Hepatocyte (in vitro differentiated cells): ENCODE measurements around the gene NLRP12. TPM values are rescaled to one million over a fixed set of nuclear protein-coding genes. Genes with fewer than 3 reads are reported as not detected.
A peak's percentile ranks its signal among the peaks of the same experiment; 100 is the strongest.

Experiments
- DNase-seq: peaks from one replicate; pipeline ENCODE4 v3.0.0-alpha.2; 2016; ENCODE audit warnings: low spot score
- H2AFZ ChIP-seq: fragments of 200-600 bp; sonication (generic); 2 replicates; pipeline ENCODE4 v1.6.0; 2016; ENCODE audit warnings: antibody characterized with exemption, mild to moderate bottlenecking
- H3K27ac ChIP-seq: fragments of 200-600 bp; sonication (generic); 2 replicates; pipeline ENCODE4 v1.5.1; 2016; ENCODE audit warnings: mild to moderate bottlenecking
- H3K27me3 ChIP-seq: fragments of 200-600 bp; sonication (generic); 2 replicates; pipeline ENCODE4 v1.6.1; 2016
- H3K36me3 ChIP-seq: fragments of 200-600 bp; sonication (generic); replicated peaks from 2 replicates; pipeline ENCODE4 v1.5.1; 2016; ENCODE audit warnings: low read depth; ENCODE audit not compliant: insufficient read depth
- H3K4me1 ChIP-seq: fragments of 200-600 bp; sonication (generic); 2 replicates; pipeline ENCODE4 v1.5.1; 2016; ENCODE audit warnings: mild to moderate bottlenecking, moderate library complexity; ENCODE audit not compliant: insufficient read depth
- H3K4me2 ChIP-seq: fragments of 200-600 bp; sonication (generic); 2 replicates; pipeline ENCODE4 v1.6.0; 2016
- H3K4me3 ChIP-seq: fragments of 200-600 bp; sonication (generic); 2 replicates; pipeline ENCODE4 v1.5.1; 2016; ENCODE audit warnings: mild to moderate bottlenecking
- H3K79me2 ChIP-seq: fragments of 200-600 bp; sonication (generic); 2 replicates; pipeline ENCODE4 v1.6.0; 2017; ENCODE audit warnings: mild to moderate bottlenecking
- H3K9me2 ChIP-seq: fragments of 200-600 bp; sonication (generic); replicated peaks from 2 replicates; pipeline ENCODE4 v1.6.0; 2017; ENCODE audit warnings: mild to moderate bottlenecking; ENCODE audit not compliant: insufficient read depth
- H3K9me3 ChIP-seq: fragments of 200-600 bp; sonication (generic); 2 replicates; pipeline ENCODE4 v1.5.1; 2016; ENCODE audit warnings: low read depth, mild to moderate bottlenecking
- H4K20me1 ChIP-seq: fragments of 200-600 bp; sonication (generic); 2 replicates; pipeline ENCODE4 v1.6.0; 2016; ENCODE audit warnings: mild to moderate bottlenecking; ENCODE audit not compliant: insufficient read depth, poor library complexity, severe bottlenecking
- CTCF ChIP-seq: fragments of 200-600 bp; sonication (generic); IDR thresholded peaks from 2 replicates; pipeline ENCODE4 v1.5.1; 2016; ENCODE audit warnings: antibody characterized with exemption, mild to moderate bottlenecking; ENCODE audit not compliant: poor library complexity
- EZH2 ChIP-seq: fragments of 200-600 bp; sonication (generic); IDR thresholded peaks from 2 replicates; pipeline ENCODE4 v1.6.1; 2016; ENCODE audit warnings: antibody characterized with exemption, mild to moderate bottlenecking, borderline replicate concordance
- EZH2phosphoT487 ChIP-seq: fragments of 200-600 bp; sonication (generic); IDR thresholded peaks from one replicate; pipeline ENCODE4 v1.6.1; 2018; ENCODE audit warnings: antibody characterized with exemption, mild to moderate bottlenecking, low read depth, moderate library complexity; ENCODE audit not compliant: unreplicated experiment, severe bottlenecking
- WGBS: methylation state at CpG from one replicate; pipeline ENCODE4 v1.1.6; 2016; ENCODE audit warnings: low lambda C conversion rate; ENCODE audit errors: missing lambda C conversion rate; 5-methylcytosine and 5-hydroxymethylcytosine counted together
- polyA plus RNA-seq: library from polyadenylated mRNA; unstranded; fragments of >200 nt; fragmentation: Nextera tagmentation; extraction: Ambion mirVana; gene quantifications from 2 replicates; pipeline ENCODE4 v1.2.1, GENCODE V29; 2016
- total RNA-seq: library from RNA; depleted of rRNA; stranded (reverse); fragments of >200 nt; gene quantifications from 2 replicates; pipeline ENCODE4 v1.2.3, GENCODE V29; 2014

Gene NLRP12
- total and polyA plus RNA-seq, 2 experiments from 2014 or later, result not detected

GRCh38 chr19:53818756-53819155 is 5.4 kb downstream of the NLRP12 start:
- H2AFZ ChIP-seq, result no peak overlapping the region
- 89% methylated on average over 13 of the region's 13 CpGs for WGBS
- H3K4me1 ChIP-seq, result no peaks in the 10 kb centered on the region
- no peaks in the 10 kb centered on the region for H3K36me3 ChIP-seq
- H3K79me2 ChIP-seq, result no peaks in the 10 kb centered on the region
- DNase-seq, result no peak
- no peak for TF ChIP-seq CTCF
- TF ChIP-seq EZH2phosphoT487, result no peak
- no peak for TF ChIP-seq EZH2
- H3K27me3 ChIP-seq, result no peaks in the 10 kb centered on the region
- H3K9me2 ChIP-seq, result no peaks in the 10 kb centered on the region
- H4K20me1 ChIP-seq, result no peaks in the 10 kb centered on the region
- no peaks in the 10 kb centered on the region for H3K9me3 ChIP-seq
- H3K4me2 ChIP-seq, result no peak overlapping the region
- H3K4me3 ChIP-seq, result no peak overlapping the region
- no peak overlapping the region for H3K27ac ChIP-seq

GRCh38 chr19:53813996-53814395 is 10.1 kb downstream of the NLRP12 start:
- Histone ChIP-seq H4K20me1 (no peaks in the 10 kb centered on the region), H3K27ac (no peak overlapping the region), H3K4me3 (no peak overlapping the region), H3K4me1 (no peaks in the 10 kb centered on the region), H3K9me3 (no peaks in the 10 kb centered on the region), H3K27me3 (no peaks in the 10 kb centered on the region), H2AFZ (no peak overlapping the region), H3K4me2 (no peak overlapping the region), H3K9me2 (no peaks in the 10 kb centered on the region), H3K79me2 (no peaks in the 10 kb centered on the region), H3K36me3 (no peaks in the 10 kb centered on the region)
- WGBS, result 74% methylated on average over 4 of the region's 4 CpGs
- DNase-seq, result no peak
- no peak for TF ChIP-seq EZH2phosphoT487
- no peak for TF ChIP-seq EZH2
- TF ChIP-seq CTCF, result no peak

DNA sequence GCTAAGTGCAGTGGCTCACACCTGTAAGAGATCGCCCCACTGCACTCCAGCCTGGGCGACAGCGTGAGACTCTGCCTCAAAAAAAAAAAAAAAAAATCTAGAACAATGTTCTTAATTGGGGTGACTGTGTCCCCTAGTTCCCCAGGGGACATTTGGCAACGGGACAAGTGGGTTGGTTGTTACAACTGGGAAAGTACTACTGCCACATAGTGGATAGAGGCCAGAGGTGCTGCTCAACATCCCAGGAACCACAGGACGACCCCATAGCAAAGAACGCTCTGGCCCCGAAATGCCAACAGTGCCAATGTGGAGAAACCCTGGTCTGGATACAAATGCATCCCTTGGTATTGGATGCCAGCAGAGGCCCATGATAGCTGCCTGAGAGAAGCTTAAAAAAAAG is 11.8 kb downstream of the NLRP12 start:
- TF ChIP-seq EZH2 (no peak), CTCF (peak; percentile 16)
- Histone ChIP-seq H3K27ac (no peak overlapping the region), H3K9me3 (no peaks in the 10 kb centered on the region), H3K79me2 (no peaks in the 10 kb centered on the region), H4K20me1 (no peaks in the 10 kb centered on the region), H3K4me2 (no peak overlapping the region), H3K27me3 (no peaks in the 10 kb centered on the region), H2AFZ (no peak overlapping the region), H3K9me2 (no peaks in the 10 kb centered on the region), H3K36me3 (no peaks in the 10 kb centered on the region), H3K4me3 (no peak overlapping the region), H3K4me1 (no peaks in the 10 kb centered on the region)
- WGBS, result 55% methylated on average over 7 of the region's 7 CpGs
- no peak for DNase-seq

GRCh38 chr19:53810891-53811290 is 13.2 kb downstream of the NLRP12 start:
- no peak for DNase-seq
- no peaks in the 10 kb centered on the region for H3K4me1 ChIP-seq
- H4K20me1 ChIP-seq, result no peaks in the 10 kb centered on the region
- H3K4me2 ChIP-seq, result no peak overlapping the region
- no peak overlapping the region for H3K4me3 ChIP-seq
- H3K27ac ChIP-seq, result no peak overlapping the region
- H2AFZ ChIP-seq, result no peak overlapping the region
- no peaks in the 10 kb centered on the region for H3K9me2 ChIP-seq
- no peaks in the 10 kb centered on the region for H3K9me3 ChIP-seq
- no peaks in the 10 kb centered on the region for H3K27me3 ChIP-seq
- no peaks in the 10 kb centered on the region for H3K36me3 ChIP-seq
- no peak for TF ChIP-seq EZH2
- TF ChIP-seq EZH2phosphoT487, result no peak
- TF ChIP-seq CTCF, result no peak
- 96% methylated on average over 21 of the region's 21 CpGs for WGBS
- no peaks in the 10 kb centered on the region for H3K79me2 ChIP-seq
